GM18909 (cell line): ENCODE measurements around the gene CBX1.

Source experiments
- ATAC-seq: cut with Tn5 transposase; IDR thresholded peaks from one replicate; pipeline ENCODE4 v1.9.1; 2021; ENCODE audit warnings: mild to moderate bottlenecking; ENCODE audit not compliant: unreplicated experiment, poor library complexity

Gene CBX1

GRCh38 chr17:48031966-48032365 lies 69.3 kb downstream of the CBX1 start:
- ATAC-seq: no peak

- no peak for ATAC-seq
These were observed 70.7 kb downstream of the CBX1 start for GRCh38 chr17:48030531-48030930.

DNA sequence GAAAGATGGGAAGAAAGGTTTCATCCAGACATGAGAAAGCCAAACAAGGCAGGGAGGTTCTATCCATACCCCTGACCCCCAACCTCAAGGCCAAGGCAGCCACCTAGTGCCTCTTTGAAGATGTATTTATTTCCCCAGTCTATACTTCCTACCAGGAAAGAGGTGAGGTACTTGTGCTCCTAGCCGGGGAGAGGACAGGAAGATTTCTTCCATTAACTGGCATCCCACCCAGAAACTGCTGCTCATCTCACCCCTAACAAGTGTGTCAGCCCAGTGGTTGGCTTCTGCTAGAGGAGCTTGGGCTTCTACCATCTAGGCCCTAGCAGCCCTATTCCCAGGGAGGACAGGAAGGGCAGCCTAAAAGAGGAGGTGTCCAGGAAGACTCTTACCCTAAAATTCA lies 72.5 kb downstream of the CBX1 start:
- ATAC-seq: no peak

GRCh38 chr17:48027322-48027981 lies 73.8 kb downstream of the CBX1 start:
- ATAC-seq: no peak

GRCh38 chr17:48026502-48027321 lies 74.6 kb downstream of the CBX1 start:
- peak; percentile 37 for ATAC-seq

- ATAC-seq: no peak
These were observed 75.3 kb downstream of the CBX1 start for GRCh38 chr17:48025904-48026501.

- peak; percentile 82 for ATAC-seq
These were observed 76.0 kb downstream of the CBX1 start for GRCh38 chr17:48025040-48025903.

DNA sequence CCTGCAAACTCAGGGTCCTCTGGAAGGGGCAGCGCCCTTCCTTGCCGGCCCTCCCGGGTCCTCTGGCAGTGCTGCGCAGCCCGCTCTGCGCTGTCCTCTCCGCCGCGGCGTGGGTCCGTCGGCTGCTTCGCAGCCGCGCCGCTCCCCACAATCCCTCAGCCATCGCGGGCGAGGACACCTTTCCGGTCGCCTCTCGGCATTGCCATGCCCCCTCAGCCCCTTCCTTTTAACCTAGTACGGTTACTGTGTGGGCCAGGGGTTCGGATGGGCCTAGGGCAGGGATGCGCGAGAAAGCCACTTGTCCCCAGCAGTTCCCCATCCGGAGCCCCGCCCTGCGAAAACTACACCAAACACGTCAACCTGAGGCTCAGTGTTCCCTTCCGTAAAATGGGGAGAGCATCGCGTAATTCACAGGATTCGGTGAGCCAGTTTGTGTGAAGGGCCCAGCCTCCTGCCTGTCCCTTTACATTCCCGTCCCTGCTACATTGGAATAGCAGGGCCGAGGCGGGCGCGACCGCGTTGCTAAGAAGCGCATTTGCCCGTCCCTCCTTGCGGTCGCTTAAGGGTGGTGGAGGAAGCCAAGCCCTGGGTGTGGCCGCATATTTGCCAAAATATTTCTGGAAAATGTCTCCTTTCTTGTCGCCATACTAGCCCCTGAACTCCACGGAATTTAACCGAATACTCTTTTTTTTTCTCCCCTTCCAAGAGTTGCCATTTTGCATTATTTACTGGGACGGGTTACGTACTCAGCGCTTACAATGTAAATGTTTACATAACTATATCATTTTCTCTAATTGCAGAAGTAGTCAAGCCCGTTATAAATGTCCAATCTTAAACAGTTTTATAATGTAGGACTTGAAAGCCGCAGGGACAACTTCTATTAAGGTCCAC lies 76.9 kb downstream of the CBX1 start:
- no peak for ATAC-seq

DNA sequence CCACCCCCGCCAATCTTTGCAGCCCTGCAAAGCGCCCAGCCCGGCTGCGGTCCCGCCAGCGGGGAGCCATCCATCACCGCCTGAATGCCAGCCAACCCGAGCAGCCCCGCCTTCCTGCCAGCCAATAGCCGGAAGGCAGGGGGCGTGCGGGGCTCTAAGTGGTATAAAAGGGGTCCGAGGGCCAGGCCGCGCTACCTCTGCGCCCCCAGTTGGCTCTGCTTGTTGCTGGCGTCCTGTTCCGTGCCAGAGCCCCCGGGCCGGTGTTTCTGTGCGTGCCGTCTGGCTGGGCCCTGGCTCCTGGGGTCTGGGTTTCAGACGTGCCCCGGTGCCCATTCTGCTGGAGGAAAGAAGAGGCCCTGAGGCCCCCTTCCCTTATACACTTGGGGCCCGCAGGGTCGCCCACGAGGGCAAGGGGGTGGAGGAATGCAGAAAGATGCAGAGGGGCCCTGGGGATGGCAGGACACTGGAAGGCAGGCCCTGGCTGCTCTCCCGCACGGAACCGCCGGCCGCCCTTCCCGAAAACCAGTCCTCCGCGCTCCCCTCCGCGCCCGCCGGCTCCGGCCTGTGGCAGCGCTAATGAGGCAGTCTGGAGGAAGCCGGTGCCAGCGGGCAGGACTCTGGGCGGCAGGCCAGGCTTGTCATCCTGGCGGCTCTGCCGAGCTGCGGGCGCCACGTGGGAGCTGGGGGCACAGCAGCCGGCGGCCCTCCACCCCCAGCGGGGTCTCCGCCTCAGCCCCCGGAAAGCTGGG lies 77.7 kb downstream of the CBX1 start:
- ATAC-seq: no peak

- ATAC-seq: no peak
These were observed 78.4 kb downstream of the CBX1 start for GRCh38 chr17:48022901-48023300.

DNA sequence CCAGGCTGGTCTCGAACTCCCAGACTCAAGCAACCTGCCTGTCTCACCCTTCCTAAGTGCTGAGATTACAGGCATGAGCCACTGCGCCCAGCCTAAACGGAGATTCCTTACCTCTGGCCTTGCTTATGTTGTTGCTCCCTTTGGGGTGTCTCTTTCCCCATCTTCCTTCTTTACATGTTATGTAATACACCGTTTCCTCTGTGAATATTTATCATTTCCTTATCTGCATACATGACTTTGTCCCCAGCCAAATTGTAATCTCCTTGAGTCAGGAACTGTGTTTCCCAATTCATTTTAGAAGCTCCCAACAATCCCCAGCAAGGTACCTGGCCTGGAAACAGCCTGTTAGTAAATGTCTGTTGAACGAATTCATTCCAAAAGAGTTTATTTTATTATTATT lies 79.3 kb downstream of the CBX1 start:
- ATAC-seq: no peak
